Pulmonary artery endothelial cell (primary cell): ENCODE measurements around the gene BBOX1. TPM values are rescaled to one million over a fixed set of nuclear protein-coding genes. Genes with fewer than 3 reads are reported as not detected.
"Not testable (repeated sequence)": the region's sequence is repeated elsewhere in the genome, so short reads cannot be mapped to it uniquely, and the experiment has no call there.

Experiments used
- DNase-seq: peaks from one replicate; pipeline ENCODE4 v3.0.0-alpha.2; 2011; ENCODE audit warnings: low read depth, low spot score
- total RNA-seq: library from RNA; depleted of rRNA; stranded (reverse); fragments of >200 nt; gene quantifications from 2 replicates; pipeline ENCODE4 v1.2.3, GENCODE V29; 2014

BBOX1 gene
- total RNA-seq, 1 donor from 2014 or later = not detected

DNA sequence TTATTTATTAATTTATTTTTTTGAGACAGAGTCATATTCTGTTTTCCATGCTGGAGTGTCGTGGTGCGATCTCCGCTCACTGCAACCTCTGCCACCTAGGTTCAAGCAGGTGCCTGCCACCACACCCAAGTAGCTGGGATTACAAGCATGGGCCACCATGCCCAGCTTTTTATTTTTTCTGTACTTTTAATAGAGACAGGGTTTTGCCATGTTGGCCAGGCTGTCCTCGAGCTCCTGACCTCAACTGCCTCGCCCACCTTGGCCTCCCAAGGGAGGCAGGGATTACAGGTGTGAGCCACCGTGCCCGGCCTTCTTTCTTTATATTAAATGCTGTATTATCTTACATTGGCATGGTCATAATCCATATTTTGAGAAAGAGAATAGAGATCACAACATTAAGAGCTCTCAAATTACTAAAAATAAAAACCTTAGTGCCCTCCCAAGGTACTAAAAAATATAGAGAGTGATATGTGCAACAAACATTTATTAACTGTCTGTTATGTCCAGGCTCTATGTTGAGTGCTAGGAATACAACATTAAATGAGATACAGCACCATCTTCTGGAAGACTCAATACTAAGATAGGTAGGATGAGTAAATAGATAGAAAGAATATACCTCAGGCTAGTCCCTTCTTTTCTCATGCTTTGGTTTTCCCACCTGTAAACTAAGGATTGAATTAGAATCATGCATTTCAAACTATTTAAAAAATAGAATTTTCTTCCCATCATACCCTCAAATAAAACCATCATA, 84.1 kb downstream of the BBOX1 start:
- DNase-seq = no peak

DNA sequence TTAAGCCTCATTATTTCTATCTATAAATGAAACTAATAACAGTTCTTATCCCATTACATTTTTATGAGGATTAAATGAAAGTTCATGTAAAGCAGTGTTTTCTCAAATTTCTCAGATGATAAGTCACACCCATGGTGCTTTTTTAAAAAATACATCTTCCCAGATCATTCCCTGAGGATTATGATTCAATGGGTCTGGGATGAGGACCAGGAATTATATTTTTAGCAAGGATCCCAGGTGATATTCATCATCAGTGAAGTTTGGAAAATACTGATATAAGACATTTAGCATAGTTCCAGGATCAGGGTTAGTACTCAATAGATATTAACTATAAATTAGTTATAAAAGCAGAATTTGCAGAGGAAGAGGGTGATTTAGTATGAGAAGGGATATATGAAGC, 89.1 kb downstream of the BBOX1 start:
- no peak for DNase-seq

DNA sequence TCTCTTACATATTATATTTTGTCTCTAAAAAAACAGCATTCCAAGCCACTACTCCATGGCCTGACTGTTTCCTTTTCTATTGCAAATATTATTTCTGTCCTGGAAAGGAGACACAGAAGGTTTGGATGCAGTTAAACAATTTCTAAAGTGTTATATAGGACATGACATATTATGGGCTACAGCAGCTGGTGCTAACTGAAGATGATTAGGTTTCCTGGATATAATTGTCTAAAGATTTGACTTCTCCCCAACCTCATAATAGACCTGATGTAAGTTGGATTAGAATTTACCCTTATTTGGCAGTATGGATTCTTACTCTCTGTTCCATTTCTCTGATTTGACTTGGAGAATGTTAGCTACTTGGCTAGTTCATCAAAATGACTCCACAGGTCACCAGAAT, 90.2 kb downstream of the BBOX1 start:
- DNase-seq = no peak

DNA sequence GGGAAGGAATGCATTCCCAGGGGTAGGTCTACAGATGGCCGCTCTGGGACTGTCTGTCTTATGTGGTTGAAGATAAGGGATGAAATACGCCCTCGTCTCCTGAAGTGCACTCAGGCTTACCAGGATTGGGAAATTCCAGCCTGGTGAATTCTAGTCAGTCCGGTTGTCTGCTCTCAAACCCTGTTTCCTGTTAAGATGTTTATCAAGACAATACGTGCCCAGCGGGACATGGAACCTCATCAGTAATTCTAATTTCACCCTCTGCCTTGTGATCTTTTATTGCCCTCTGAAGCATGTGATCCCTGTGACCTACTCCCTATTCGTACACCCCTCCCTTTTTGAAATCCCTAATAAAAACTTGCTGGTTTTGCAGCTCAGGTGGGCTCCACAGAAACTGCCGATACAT, 95.3 kb downstream of the BBOX1 start:
- DNase-seq = not testable (repeated sequence)

DNA sequence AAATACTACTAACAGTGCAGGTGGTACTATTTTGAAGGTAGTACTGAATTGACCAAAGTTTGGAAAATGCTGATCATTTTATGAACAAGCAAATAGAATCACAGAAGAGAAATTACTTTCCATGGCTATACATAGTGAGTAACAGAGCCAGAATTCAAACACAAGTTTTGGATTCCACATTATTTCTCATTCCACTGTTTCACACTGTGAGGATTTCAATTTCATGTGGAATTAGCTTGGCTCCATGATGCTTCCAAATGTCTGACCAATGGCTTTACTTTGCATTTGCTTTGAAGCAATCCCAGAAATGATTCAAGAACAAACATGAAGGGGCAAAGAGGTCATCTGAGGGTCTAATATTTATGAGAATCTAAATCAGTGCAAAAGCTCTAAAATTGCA, 98.1 kb downstream of the BBOX1 start:
- no peak for DNase-seq

DNA sequence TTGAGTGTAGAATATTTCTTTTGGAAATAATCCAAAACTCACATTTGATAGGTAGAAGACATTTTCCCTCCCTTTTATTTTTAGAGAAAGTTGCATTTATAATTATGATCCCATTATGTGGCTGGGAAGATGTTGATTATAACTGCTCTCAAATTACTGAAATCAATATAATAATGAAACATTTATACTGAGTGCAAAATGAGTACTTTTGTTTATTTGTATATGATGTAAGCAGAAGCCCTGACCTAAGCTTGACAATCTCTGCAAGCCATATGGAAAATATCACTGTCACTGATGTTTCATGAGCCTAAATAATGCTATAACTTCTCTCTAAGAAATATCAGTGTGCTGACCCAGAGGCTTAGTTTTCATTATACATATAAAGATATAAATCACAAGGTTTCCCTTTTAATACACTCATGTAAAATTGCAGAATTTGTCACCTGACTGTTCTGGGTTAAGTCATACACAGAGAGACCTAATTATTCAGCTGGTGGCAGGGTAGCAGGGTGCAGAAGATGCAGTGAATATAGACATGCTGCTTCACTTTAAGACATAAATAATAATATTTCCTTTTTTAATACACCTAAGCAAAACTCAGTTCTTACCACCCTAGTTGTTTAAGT, 99.2 kb downstream of the BBOX1 start:
- no peak for DNase-seq

DNA sequence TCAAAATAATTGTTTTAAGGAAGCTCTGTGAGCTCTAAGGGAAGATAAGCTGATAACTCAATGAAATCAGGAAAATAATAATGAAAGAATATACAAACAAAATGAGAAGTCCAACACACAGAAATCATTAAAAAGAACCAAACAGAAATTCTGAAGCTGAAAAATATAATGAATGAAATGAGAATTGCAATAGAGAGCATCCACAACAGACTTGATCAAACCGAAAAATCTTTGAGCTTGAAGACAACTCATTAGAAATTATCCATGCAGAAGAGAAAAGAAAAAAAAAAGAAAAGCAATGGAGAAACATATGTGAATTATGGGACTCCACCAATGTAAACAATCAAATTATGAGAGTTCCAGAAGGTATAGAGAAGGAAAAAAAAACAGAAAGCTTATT, 101.0 kb downstream of the BBOX1 start:
- DNase-seq = no peak

DNA sequence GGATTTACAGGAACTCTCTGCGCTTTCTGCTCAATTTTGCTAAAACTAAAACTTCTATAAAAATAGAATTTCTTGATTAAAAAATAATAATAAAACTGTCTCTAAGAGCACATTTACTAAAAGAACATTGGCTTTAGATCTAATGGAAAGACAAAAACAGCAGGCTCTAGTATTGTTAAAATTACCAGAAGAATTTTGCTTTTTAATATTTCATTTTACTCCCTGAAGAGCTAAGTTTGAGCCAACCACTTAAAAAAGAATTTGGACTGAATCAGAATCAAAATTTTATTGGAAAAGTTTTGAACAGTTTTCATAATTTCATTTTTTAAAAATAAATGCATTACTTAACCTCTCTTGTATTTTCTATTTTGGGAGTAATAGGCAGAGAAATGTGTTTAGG, 107.3 kb downstream of the BBOX1 start:
- no peak for DNase-seq

DNA sequence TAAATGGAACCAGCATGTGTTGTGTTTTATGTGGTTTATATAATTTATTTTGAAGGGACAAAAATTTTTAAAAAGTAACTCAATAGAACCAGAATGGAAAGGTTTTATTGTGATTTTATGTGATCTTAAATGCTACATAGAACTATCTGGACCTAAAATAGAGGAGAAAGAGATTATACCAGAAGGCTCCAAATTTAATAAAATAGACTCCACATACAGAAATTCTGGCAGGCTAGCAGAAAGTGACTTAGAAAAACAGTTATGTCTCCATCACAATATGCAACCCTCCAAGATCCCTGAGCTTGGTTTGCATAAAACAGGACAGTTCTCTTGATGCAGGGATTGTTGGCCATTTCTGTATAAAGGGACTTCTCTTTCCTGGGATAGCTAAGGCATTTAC, 107.9 kb downstream of the BBOX1 start:
- no peak for DNase-seq

DNA sequence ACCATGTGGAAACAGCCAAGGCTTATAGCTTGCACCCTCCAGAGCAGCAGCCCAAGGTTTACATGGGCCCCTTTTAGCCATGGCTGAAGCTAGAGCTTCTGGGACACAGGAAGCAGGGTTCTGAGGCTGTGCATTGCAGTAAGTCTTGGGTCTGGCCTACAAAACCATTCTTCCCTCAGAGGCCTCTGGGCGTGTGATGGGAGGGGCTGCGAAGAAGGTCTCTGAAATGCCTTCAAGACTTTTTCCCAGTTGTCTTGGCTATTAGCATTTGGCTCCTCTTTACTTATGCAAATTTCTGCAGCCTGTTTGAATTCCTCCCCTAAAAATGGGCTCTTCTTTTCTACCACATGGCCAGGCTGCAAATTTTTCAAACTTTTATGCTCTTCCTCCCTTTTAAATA, 109.5 kb downstream of the BBOX1 start:
- DNase-seq = no peak

DNA sequence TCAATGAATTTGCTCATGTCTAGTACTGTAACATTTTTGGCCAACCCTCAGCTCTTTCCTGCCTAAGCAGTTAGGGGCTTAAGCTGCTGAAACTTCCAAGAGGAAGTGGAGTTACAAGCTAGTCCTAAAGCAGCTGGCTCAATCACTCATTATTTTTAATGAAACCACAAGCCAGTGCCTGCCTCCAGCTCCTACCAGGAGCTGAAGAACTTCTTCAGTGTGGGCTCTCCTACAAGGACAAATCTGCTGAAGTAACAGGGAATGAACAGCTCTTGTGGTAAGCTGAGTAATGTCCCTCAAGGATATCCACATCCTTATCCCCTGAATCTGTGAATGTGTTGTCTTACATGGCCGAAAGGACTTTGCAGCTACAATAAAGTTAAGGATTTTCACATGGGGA, 112.5 kb downstream of the BBOX1 start:
- DNase-seq = no peak

DNA sequence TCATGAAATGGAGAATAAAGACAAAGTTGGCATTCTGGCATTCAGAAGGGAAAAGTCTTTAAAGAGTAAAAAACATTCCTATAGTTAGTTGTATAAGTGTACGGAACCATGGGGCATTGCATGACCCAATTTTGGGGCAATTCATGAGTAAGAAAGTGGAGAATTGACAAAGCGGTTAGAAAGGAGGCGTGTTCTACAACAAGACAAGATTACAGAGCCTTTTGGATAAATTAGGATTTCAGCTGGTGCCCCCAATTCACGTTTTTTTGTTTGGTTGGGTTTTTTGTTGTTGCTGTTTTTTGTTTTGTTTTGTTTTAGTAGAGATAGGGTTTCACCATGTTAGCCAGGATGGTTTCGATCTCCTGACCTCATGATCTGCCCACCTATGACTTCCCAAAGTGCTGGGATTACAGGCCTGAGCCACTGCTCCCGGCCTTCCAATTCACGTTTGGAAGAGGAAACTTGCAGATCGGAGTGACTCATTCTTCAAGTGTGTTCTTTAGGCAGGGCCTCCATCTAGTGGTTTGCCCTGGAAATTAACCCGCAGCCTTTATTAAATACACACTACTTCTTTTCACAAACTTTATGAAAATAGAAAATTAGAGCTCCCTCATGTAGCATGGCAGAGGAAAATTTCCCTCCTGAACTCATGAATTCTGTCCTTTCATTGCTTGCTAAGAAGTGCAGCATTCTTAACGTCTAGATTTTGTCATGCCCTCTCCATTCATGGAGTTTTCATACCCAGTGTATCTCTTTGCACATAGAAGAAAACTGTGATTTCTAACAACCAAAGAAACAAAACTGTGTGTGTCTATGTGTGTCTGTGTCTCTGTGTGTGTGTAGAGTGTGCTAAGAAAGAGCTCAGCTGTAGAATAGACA, 118.1 kb downstream of the BBOX1 start:
- peak; percentile 32 for DNase-seq

DNA sequence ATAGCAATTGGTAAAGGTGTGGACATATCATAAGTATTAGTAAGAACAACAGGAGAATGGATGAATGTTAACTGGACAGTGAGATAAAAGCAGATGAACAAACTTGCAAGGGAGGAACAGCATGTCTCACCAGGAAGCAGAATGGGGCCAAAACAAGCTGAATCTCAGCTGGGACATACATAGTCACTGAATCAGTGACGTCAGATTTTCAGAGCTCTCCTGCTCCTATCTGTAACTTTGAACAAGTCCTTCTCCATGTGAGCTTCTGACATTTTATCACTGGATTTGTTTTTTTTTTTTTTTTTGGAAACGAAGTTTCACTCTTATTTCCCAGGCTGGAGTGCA, 118.7 kb downstream of the BBOX1 start:
- DNase-seq = no peak

DNA sequence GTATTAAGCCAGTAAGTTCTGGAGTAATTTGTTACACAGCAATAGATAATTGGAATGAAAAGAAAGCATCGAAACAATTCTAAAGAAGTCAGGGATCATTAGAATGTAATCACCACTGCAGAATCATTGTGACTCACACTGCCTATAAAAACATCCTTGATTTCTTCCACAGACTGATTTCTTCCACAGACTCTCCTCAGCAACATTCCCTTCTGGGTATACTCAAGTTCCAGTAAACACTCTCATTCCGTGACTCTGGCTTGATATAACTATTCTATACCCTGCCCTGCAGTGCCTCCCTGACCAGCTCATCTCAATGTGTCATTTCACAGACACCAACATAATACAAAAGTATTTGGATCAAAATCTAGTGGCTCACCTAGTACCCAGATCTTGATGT, 120.5 kb downstream of the BBOX1 start:
- DNase-seq = no peak

DNA sequence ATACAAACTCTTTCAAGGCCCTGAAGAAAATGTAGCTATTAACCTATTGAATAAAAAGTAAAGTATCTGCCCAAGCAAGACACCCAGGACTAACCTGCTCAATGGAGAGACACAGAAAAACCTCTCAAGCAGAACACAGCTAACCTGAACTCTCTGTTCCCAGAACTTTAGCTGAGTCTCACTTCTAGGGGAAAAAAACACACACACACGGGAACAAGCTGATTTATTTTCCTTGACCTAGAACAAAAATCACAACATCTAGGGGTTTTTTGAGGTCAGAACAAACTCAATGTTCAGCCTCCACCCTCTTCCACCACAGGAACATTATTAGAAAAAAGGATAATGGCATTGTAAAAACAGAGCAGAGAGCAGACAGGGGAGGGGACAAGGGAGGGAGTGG, 121.6 kb downstream of the BBOX1 start:
- no peak for DNase-seq

DNA sequence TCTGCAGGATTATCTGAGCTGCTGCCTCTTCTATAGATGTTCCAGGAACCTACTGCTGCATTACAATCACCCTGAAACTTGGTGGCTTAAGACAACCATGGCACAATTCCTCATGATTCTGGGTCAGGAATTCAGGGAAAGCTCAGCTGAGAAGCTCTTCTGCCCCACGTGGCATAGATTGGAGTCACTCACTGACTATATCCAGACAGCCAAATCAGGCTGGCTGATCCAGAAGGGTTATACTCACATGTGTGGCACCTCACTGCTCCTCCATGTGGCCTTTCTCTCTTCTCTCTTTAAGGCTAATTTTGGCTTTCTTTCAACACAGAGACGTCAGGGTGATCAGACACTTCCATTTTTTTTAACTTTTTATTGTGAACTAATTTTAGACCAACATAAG, 125.5 kb downstream of the BBOX1 start:
- DNase-seq = no peak

DNA sequence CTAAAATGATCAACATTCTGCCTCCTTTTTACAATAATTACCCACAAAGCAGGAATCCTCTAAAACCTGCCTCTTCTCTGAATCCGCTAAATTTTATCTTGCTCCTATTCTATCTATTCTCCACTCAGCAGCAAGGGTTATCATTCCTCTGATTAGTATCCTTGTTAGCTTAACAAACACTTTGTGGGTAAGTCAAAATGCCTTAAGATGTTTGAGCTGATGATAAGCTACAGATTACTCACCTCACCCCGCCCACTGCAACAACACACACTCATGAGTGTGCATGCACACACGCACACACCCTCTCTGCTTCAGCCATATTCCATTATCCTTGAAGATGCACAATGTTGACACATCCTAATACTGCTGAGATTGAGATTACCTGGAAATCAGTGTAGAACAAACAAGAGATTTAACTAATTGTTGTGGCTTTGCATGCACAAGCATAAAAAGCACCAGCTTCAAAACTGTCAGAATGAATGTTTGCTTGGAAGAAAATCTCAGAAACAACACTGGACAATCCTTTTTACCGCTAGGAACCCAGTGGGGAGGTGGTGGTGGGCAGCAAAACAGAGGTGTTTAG, 130.9 kb downstream of the BBOX1 start:
- DNase-seq = no peak

DNA sequence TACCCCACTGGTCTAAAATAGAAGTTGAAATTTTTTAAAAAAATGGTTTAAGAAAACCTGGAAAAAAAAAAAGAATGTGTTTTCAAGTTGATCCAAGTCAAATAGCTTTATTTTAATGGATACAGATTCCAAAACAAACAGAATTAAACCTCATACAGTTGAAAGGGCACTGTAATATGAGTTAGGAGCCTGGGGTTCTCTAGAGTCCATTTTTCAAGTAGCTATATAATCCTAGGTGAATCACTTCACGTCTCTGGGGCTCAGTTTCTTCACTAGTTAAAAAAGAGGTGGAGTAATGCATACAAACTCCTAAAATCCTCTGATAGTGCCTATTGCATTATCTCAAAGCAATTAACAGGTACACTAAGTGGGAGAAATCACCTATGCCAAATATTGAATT, 132.9 kb downstream of the BBOX1 start:
- DNase-seq = no peak

DNA sequence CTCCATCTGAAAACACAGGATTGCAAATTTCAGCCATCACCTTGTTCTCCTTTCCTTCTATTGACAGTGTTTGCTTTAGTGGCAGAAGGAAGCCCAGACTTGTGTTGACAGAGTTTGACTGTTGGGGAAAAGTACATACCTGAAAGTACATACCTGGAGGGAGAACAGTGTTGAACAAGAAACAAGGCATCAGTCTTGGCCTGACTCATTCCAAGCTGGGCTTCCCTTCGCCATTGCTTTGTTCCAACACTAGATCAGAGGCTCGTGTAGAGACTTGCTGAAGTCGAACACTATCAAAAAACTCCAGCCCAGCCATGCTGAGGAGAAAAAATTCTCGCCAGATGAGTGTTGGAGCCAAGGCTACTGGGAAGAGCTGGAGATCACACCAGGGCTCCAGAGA, 133.4 kb downstream of the BBOX1 start:
- DNase-seq = no peak

DNA sequence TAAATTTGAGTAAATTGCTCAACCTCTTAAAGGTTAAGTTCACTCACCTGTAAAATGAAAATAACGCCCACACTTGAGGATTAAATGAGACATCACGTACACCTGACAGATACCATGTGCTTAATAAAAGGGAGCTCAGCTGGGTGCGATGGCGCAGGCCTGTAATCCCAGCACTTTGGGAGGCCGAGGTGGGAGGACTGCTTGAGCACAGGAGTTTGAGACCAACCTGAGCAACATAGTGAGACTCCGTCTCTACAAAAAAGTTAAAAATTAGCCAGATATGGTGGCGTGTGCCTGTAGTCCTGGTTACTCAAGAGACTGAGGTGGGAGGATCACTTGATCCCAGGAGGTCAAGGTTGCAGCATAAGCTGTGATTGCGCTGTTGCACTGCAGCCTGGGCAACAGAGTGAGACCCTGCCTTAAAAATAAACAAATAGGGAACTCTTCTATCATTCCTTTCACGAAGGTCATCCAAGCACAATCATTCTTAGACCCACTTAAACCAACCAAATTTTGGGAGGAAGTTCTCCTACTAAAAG, 134.1 kb downstream of the BBOX1 start:
- no peak for DNase-seq

DNA sequence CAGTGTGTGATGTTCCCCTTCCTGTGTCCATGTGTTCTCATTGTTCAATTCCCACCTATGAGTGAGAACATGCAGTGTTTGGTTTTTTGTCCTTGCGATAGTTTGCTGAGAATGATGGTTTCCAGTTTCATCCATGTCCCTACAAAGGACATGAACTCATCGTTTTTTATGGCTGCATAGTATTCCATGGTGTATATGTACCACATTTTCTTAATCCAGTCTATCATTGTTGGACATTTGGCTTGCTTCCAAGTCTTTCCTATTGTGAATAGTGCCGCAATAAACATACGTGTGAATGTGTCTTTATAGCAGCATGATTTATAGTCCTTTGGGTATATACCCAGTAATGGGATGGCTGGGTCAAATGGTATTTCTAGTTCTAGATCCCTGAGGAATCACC, 134.9 kb downstream of the BBOX1 start:
- DNase-seq = not testable (repeated sequence)
